Measurements from ENCODE around the gene YTHDC2.

Gene YTHDC2

DNA sequence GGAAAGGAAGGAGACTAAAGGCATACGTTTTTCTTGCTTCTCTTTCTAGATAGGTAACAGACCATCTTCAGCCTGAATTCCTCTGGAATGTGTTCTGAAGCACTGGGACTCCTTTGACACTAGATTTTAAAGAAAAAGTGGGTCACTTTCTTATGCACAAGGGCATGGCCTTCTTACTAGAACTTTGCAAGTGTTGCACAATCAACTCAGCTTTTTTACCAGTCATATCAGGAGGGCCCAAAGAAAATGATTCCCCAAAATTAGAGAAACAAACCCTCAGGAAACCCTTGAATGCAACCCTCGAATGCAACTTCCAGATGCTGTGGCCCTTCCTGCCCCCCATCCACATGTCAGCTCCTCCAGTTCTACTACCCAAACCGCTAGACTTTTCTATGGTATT, 93.9 kb downstream of the YTHDC2 start:
- DNase-seq: no peak

DNA sequence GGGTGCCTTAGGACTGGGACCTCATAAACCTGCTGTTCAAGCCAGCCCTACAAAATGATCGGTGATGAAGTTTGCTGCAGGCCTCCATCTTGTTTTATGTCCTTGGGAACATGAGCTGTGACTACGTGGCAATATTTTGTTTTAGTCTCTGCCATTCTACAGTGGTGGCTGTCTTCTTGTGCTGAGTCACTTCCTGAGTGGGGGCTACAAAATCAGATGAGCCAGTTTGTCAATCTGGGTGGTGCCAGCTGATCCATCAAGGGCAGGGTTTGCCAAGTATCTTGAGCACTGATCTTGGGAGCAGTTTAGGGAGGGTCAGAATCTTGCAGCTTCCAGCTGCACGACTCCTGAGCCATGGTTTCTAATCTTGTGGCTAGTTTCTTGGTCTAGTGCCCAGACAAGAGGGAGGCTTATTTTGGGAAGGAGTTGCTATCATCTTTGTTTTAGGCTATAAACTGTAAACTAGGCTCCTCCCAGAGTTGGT, 94.7 kb downstream of the YTHDC2 start:
- DNase-seq: no peak

DNA sequence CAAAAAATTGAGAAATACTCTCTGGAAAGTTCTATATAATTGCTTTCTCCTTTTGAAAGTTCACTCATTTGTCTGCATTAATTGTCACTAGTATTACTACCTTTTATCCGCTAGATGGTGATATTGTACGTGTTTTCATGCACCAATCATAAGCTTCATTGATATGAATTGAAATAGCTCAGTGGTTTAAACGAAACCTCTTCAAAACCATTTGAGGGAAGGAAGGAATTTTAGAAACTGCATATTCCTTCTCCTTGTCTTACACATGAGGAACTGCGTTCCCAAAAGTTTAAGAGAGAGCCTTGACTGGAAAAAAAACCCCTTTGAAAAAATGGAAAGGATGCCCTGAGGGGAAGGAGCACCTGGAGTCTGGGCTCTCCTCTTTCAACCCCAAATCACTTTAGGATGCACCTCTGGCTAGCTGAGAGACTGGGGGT, 98.6 kb downstream of the YTHDC2 start:
- peak; percentile 23 for DNase-seq

DNA sequence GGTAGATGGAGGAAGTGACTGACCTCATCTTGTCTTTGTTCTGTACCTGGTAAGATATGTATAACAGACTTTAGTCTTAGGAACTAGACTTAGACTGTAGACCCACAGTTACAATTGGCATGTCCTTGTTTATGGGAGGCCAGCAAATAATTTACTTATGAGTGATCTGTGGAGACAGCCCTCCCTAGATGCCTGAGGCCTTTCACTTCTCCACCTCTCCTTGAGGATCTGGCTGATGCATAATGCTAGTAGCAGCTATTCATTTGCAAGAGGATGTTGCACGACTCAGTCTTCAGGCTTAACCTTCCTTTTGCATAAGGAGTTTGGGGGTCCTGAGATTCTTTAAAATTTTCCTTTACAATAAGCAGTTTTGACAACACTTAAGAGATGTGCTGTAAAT, 100.7 kb downstream of the YTHDC2 start:
- no peak for DNase-seq

DNA sequence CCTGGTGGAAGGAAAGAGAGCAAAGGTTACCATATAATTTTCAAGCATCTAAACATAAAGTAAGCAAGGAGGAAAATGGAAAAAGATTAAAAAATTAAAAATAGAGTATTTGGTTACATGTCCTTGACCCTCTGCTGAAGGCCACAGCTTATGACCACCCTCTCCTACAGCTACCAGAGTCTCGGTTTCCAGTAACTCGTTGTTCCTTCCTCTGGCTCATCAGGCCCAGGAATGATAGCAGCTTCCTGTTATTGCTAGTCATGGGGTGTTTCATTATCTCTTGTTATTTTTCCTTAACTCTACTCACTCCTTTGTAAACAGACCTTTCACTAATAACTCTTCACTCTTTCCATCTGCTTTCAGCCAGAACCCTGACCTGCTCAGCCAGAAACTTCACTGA, 102.2 kb downstream of the YTHDC2 start:
- DNase-seq: no peak

DNA sequence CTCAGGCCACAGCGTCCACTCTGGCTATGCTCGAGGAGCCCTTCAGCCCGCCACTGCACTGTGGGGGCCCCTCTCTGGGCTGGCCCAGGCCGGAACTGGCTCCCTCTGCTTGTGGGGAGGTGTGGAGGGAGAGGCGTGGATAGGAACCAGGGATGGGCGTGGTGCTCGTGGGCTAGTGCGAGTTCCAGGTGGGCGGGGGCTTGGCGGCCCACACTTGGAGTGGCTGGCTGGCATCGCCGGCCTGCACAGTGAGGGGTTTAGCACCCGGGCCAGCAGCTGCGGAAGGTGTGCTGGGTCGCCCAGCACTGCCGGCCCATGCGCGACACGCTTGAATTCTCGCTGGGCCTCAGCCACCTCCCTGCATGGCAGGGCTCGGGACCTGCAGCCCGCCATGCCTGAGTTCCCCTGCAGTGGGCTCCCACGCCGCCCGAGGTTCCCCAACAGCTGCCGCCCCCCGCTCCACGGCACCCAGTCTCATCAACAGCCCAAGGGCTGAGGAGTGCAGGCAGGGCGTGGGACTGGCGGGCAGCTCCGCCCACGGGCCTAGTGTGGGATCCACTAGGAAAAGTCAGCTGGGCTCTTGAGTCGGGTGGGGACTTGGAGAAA, 103.8 kb downstream of the YTHDC2 start:
- no peak for DNase-seq

DNA sequence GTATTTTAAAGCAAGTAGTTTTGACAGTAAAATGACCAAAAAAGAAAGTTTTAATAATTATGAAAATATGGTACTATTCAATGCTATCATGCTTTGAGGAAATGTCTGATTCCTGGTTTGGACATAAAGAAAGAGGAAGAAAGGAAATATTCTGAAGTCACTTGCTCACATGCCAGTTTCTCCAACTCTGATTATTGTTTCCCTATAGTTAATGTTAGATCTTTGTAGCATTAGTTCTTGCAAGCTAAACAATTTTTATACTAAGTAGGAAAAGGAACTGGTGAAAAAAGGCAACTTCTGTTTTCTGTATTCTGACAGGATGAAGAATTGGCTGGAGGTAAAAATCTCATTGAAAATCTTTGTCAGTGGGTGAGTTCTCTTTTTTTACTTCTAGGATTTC, 119.5 kb downstream of the YTHDC2 start:
- DNase-seq: no peak

DNA sequence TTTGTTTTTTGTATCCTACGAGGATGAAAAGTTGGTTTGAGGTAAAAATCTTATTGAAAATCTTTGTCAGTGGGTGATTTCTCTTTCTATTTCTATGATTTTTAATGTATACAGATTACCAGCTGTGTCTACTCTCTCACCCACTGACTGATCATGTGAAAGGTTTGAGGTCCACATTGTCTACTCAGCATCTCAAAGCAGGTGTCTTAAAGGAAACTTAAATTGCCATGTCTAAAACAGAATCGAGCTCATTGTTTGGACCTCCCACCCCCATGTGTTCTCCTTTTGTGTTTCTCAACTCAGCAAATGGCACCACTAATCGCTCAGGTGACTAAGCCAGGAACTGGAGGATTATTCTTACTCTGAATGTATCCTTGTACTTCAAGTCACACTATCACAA, 121.5 kb downstream of the YTHDC2 start:
- DNase-seq: no peak

DNA sequence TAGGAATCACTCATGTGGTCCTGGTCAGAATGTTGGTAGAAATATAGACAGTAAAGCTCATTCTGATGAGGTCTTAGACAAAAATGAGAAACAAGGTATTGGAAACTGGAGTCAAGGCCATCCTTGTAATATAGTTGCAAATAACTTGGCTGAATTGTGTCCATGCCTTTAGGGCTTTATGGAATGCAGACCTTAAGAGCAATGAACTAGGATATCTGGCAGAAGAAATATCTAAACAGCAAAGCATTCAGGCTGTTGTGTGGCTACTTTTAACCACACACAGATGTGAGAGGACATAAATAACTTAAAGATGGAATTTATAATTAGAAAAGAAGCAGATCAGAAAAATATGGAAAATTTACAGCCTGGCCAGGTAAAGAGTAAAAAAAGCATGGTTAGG, 128.2 kb downstream of the YTHDC2 start:
- no peak for DNase-seq

All from NCI-H2171 treated with DMSO at 0.1 percent for 48 hours (cell line).